ENCODE measurements around the gene TAS2R41.
"Not testable (repeated sequence)": the region's sequence is repeated elsewhere in the genome, so short reads cannot be mapped to it uniquely, and the experiment has no call there.

TAS2R41 gene

GRCh38 chr7:143463556-143463955 lies 14.1 kb upstream of the TAS2R41 start:
- DNase-seq (ENCODE audit: low read depth), result no peak
- H3K4me3 ChIP-seq (ENCODE audit: low read length), result no peak overlapping the region
- TF ChIP-seq, protein P1, sequence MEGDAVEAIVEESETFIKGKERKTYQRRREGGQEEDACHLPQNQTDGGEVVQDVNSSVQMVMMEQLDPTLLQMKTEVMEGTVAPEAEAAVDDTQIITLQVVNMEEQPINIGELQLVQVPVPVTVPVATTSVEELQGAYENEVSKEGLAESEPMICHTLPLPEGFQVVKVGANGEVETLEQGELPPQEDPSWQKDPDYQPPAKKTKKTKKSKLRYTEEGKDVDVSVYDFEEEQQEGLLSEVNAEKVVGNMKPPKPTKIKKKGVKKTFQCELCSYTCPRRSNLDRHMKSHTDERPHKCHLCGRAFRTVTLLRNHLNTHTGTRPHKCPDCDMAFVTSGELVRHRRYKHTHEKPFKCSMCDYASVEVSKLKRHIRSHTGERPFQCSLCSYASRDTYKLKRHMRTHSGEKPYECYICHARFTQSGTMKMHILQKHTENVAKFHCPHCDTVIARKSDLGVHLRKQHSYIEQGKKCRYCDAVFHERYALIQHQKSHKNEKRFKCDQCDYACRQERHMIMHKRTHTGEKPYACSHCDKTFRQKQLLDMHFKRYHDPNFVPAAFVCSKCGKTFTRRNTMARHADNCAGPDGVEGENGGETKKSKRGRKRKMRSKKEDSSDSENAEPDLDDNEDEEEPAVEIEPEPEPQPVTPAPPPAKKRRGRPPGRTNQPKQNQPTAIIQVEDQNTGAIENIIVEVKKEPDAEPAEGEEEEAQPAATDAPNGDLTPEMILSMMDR (conservative IDR thresholded peaks at IDR 0.05; ENCODE audit: low read length), result no peak

DNA sequence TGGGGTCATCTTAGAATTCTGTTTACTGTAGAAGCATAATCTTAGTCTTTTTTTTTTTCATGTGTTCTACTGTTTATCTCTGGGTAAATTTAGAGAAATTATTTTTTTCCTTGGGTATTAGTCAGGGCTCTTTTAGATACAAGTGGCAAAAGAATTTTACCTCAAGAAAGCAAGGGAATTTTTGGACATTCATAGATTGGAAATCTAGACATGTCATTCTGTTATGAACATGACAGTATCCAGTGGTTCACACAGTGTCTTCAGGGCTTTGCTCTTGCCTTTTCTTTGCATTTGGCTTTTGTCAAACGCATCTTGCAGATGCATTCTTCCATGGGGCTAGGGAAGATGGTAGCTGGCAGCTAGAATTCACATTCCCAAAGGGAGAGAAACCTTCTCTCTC lies 13.7 kb upstream of the TAS2R41 start:
- no peak overlapping the region for H3K4me3 ChIP-seq (ENCODE audit: low read length)
- TF ChIP-seq, protein P1 (conservative IDR thresholded peaks at IDR 0.05; ENCODE audit: low read length), result no peak
- DNase-seq (ENCODE audit: low read depth), result no peak

DNA sequence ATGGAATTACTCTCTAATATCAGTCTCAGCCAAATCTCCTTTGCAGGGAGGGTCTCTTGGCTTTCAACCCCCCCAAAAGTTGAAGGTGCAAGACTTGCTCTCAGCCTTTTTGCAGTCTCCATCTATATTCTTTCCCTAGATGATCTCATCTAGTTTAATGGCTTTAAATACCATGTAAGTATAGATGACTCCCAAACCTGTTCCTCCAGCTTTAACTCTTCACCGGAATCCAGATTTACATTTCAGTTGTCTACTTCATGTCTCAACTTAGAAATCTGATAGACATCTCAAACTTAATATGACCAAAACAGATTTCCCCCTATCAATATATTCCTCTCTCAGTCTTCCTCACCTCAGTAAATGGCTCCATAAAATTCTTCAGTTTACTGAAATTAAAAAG lies 9.9 kb upstream of the TAS2R41 start:
- H3K4me3 ChIP-seq (ENCODE audit: low read length), result no peak overlapping the region
- TF ChIP-seq, protein P1 (conservative IDR thresholded peaks at IDR 0.05; ENCODE audit: low read length), result no peak
- no peak for DNase-seq (ENCODE audit: low read depth)

DNA sequence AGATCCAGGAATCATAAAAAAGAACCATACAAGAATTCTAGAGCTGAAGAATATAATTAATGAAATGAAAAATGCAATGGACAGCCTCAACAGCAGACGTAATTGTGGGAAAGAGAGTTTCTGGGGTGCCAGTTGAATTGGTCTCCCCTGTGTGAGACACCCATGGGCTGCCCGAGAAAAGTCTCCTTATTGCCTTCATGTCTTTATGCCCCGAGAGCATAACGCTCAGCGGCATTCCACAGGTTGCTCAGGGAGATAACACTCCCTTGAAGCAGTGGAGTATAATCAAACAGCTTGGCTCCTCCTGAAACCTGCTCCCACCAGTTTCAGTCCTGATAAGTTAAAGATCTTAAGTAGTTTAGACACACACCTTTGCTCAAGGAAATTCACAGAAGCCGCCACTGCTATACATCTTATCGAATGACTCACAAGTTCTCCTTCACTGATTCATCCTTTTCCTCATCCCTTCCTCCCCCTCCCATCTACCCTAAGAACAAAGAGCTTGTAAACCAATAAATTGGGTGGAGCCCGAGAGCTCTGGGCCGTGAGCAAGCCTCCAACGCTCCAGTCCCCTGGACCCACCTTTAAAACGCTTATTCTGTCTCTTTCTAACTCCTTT lies 5.5 kb upstream of the TAS2R41 start:
- H3K4me3 ChIP-seq (ENCODE audit: low read length); DNase-seq (ENCODE audit: low read depth): not testable (repeated sequence)

DNA sequence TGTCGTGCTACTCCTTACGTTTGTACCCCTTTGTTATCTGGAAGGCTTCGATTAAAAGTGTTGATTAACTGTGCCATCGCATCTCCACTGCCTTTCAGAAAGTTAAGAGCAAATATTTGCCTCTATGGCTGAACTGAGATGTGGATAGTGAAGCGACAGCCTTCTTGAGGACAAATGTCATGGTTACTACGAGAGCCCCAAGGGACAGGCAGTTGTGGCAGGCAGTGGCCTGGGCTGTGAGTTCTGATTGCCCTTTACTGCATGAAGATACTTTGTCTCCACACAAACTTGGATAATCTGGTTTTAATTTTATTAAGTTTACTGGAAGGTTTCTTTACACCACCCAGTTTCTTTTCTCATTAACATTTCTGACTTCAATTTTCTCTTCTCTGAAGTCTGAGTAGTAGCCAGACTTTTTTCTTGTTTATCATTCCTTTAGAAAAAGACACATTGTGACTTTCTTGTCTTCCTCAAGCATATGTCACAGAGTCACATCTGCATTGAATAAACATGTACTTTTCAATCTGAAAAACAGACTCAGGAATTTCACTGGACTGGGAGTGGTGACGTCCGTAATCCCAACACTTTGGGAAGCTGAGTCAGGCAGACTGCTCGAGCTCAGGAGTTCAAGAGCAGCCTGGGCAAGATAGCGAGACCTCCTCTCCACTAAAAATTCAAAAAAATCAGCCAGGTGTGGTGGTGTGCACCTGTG lies 1.5 kb downstream of the TAS2R41 start:
- peak; percentile 89 for DNase-seq (ENCODE audit: low read depth)
- TF ChIP-seq, protein P1 (conservative IDR thresholded peaks at IDR 0.05; ENCODE audit: low read length), result no peak
- H3K4me3 ChIP-seq (ENCODE audit: low read length), result no peak overlapping the region

DNA sequence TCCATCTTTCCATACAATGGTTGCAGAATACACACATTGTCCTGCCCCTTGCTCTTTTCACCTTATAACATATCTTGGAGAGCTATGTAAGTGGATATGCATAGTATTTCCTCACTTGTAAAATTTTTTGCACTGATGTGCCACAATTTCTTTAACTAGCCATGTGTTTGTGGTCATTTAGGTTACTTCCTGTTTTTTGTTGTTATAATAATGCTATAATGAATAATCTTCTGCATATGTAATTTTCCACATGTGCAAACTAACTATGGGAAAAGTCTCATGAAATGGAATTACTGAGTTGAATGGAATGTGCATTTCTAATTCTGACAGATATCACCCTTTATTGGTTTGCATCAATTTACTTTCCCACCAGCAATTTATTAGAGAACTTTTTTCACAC lies 2.8 kb downstream of the TAS2R41 start:
- peak; percentile 74 for DNase-seq (ENCODE audit: low read depth)
- H3K4me3 ChIP-seq (ENCODE audit: low read length), result no peak overlapping the region
- TF ChIP-seq, protein P1 (conservative IDR thresholded peaks at IDR 0.05; ENCODE audit: low read length), result no peak

GRCh38 chr7:143484119-143484518 lies 6.4 kb downstream of the TAS2R41 start:
- H3K4me3 ChIP-seq (ENCODE audit: low read length), result no peak overlapping the region
- DNase-seq (ENCODE audit: low read depth), result peak; percentile 20
- TF ChIP-seq, protein P1 (conservative IDR thresholded peaks at IDR 0.05; ENCODE audit: low read length), result no peak

Data from AG10803 (cell line).